Suppressor macrophage treated with lipopolysaccharide for 1 hour (primary cell): ENCODE measurements around the gene PIGK.
A peak's percentile ranks its signal among the peaks of the same experiment; 100 is the strongest.

Experiments used
- DNase-seq, 3 donors: peaks; one replicate each; pipeline ENCODE4 v3.0.0-alpha.2; 2020 to 2022

Gene PIGK

DNA sequence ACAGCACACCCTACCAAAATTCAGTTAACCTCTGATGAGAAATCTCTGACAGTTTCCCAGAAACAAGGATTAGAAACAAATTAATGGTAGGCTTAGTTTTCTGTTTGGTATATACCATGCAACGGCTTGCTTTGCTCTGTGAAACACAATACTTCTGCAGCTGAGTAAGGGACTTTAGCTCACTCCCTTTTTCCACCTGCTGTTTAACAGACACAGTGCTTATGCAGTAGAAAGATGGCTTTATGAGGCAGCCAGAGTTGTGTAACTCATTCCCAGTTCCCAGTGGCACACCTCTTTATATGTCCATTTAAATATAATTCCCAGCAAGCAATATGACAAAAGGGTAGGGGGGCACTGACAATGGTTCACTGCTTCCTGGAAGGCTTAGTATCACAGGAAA is 124.0 kb downstream of the PIGK start:
- no peak for DNase-seq

DNA sequence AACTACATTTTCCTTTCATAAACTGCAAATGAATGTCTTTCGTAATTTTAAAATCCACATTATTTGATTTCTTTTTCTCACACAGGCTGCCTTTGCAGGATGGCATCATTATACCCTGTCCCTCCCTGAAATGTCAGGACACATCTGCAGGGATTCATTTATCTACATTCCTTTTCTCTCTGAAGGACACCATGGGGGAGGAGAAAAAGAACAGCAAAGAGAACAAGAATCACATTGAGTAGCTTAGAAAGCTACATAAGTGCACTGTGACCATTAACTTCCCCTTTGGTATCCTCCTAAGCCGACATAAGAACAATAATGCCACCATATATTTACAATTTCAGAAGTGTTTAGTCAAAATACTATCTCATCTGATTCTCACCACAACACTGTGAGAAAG is 129.5 kb downstream of the PIGK start:
- no peak for DNase-seq

- DNase-seq = no peak
Measured at GRCh38 chr1:77085109-77085508, 134.1 kb downstream of the PIGK start.

DNA sequence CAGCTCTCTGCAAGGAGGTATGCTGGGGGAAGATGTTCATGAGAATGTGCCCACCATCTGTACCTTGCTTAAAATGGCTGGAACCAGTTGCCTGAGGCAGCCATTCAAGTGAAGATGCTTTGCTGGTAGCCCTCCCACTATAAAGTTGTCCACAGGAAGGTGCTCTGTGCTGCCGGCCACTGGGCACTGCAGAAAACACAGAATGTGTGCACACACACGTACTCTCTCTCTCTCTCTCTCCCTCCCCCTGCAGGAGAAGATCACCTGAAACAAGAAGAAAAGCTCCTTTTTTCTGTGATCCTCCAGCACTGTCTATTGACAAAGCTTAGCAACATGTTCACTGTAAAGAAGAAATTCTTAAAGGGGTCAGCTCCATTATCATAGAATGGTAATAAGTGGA is 134.8 kb downstream of the PIGK start:
- no peak for DNase-seq

DNA sequence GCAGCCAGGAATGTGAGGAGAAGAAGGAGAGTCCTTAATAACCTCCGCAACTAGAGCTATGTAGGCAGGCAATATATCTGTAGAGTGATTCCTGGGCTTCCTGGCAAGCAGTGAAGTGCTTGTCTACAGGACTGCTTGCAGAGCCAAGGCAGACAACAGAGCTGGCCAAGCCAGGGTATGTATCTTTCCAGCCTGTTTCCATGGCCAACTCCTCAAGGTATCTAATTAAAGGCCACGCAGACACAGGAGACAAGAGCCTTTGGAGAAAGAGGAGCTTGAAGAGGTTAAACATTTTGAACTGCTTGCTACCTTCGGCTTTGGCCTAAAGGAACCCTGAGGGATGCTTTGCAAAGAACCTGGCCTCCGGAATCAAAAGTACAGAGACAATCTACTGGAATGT is 137.4 kb downstream of the PIGK start:
- no peak for DNase-seq

GRCh38 chr1:77076759-77077158 is 142.5 kb downstream of the PIGK start:
- DNase-seq = peak in 1 of 3 donors; percentile 6

GRCh38 chr1:77068013-77068412 is 151.2 kb downstream of the PIGK start:
- no peak for DNase-seq

DNA sequence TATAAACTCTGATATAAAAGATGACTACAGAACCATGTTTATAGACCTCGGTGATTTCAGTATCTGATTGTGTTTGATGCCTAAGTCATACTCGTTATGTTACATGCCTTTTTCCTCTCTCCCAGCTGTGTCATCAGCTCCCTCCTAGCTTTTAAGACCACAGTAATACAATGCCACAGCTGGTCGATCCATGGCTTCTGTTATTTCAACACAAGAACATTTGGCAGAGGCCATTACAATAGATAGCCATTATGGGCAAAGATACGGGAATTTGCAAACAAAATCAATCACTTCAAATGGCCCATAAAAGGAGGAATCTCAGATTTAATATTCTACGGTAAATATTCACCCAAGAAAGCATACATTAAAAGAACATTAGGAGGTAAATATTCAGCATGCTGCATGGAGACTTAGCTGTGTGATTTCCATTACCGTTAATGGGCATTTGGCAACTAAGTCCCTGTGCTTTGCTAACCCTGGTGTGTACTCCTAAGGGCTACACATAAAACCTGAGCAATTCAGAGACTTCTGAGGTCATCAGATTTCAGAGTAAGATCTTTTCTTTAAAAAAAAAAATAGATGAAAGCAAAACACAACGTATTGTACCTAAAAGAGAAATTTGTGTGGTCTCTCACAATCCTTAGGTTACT is 153.4 kb downstream of the PIGK start:
- no peak for DNase-seq

DNA sequence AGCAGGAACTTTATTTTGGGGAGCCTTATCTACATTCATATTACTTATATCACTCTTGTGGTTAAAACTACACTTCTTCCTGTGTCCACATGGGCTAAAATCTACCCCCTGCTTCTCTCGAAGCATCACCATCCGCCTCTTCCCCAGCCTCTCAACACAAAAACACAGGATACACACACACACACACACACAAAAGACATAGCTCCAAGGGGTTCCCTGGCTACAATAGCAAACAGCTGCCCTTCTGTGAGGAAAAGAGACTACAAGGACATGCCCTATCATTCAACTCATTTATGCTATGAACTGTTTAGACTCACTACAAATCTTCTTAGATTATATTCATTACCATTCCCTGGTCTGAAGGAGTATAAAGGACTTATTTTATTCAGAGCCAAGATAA is 155.0 kb downstream of the PIGK start:
- DNase-seq = no peak

DNA sequence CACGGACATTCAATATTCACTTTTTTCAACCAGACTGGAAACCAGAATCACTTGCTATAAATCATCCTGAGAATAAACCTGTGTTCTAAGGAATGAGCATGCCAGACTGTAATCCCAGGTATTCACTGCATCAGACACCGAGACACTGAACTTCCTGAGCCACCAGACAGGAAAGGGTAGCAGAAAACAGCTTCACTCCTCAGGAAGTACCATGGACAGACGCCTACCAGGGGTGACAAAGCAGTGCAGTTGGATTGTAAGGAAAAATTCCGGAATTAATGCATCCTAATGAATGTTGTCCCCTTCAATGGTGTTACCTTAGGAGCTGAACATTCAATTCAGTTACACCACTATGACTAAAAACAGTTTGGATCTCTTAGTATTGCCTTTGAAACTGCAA is 156.1 kb downstream of the PIGK start:
- DNase-seq = no peak

GRCh38 chr1:77061162-77061561 is 158.1 kb downstream of the PIGK start:
- DNase-seq = no peak

DNA sequence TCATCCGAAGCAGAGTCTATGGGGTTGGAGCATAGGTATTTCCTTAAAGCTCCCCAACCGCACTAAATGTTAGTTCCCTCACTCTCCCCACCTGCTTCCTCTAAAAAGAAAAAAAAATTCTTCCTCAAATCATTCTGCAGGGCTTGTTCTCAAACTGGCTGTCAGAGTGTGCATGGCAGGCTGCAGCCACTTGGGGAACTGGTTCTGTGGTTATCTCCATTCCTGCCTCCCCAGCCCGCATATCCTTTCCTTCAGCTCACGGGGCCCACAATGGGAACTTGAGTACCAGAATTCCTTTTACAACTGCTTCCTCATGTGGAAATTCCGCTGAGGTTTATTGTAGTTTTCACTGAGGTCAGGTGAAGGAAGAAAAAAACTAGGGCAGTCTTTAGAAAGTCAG is 159.2 kb downstream of the PIGK start:
- peak in 2 of 3 donors; percentile 12 to 25 for DNase-seq

DNA sequence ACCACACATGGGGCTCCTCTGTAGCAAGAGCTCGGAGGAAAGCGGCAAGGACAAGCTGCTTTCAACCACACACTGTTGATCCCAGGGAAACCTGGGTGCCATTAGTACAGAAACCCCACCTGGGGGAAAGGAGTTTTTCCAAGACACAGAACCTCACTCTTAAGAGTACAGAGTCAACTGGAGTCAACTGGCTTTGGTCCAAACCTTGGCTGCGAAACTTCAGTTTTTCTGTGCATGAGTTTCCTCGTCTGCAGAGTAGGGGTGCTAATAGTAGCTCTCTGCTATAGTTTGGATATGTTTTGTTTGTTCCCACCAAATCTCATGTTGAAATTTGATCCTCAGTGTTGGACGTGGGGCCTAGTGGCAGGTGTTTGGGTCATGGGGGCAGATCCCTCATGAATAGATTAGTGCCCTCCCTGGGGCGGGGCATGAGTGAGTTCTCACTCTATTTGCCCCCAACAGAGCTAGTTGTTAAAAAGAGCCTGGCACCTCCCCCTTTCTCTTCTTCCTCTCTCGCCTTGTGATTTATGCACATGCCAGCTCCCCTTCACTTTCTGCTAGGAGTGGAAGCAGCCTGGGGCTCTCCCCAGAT is 161.1 kb downstream of the PIGK start:
- DNase-seq = no peak

- no peak for DNase-seq
Measured at GRCh38 chr1:77056525-77056924, 162.7 kb downstream of the PIGK start.

DNA sequence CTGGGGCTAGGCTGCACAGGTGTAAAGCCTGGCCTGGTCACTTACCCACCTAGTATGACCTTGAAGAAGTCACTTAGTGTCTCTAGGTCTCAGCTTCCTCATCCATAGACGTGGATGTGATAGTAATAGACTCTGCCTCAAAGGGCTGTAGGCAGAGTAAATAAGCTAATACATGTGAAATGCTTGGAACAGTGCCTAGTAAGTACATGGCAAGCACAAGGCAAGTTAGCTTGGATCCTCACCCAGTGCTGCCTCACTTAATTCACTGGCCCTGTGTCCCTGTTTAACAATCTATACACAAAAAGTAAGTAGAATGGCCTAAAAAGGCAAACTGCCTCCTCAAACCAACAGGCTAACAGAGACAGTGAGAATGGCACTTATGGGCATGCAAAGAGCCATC is 167.8 kb downstream of the PIGK start:
- DNase-seq = no peak

GRCh38 chr1:77048615-77049005 is 170.6 kb downstream of the PIGK start:
- DNase-seq = no peak

DNA sequence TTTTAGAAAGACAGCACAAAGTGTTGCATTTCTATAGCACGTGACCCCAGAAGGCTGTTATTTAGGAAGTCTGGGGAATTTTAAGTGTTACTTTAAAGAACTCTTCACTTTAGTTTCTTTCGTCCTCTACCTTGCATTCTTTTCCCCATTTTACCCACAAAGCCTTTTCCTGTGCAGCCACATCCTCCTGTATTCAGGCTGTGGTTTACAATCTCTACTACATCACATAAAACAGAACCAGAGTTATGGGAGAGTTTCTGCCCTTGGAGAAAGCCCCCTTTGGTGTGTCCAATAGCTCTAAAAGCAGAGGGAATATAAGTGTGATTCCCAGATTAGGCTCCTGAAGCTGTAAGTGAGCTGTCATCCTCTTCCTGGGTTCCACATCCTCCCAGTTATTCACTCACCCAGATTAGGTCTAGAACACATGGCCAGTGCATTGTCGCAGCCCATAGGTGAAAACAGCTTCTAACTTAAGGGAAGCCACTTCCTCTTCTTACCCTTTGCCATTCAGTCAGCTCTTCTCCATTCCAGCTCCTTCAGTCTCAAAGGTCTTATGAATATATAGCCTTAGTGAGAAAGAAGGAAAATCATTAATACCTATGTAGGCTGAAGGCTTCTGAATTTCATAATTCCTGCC is 171.1 kb downstream of the PIGK start:
- DNase-seq = no peak

DNA sequence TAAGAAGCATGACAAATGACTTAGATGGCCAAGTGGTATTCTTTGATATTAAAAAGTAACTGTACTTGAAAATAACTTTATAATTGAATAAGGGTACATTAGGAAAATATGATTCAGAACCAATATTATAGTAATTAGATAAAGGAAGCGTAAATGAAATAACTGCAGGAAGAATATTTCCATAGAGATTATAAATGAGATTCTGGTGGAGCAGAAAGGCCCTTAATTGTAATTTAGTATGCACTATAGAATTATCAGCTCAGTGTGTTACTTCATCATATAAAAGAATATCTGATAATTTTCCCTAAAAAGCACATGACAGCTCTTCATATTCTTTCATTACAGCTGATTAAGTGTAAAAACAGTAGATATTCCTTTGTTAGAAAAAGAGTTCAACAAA is 171.7 kb downstream of the PIGK start:
- DNase-seq = no peak

GRCh38 chr1:77044133-77044849 is 174.9 kb downstream of the PIGK start:
- no peak for DNase-seq

GRCh38 chr1:77040826-77041225 is 178.4 kb downstream of the PIGK start:
- peak in 2 of 3 donors; percentile 4 to 11 for DNase-seq

DNA sequence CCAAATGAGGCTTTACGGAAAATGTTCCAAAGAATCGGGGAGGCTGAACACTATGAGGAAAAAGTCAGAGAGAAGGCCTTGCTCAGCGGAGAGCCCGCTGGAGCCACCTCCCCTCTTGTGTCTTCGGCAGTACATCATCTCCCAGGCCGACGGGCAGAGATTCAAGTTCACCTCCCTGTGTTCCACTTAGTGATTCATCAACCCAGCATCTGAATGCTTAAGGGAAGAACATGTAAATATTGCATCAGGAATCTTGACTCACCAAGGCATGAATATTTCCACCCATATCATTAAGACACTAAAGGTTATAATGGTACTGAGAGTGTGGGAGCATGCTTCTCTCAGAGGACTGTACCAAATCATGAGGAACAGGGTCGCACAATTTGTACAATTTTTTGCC is 179.5 kb downstream of the PIGK start:
- no peak for DNase-seq

GRCh38 chr1:77039111-77039510 is 180.1 kb downstream of the PIGK start:
- no peak for DNase-seq
